ENCODE results near the gene KNCN. TPM values are rescaled to one million over a fixed set of nuclear protein-coding genes. Genes with fewer than 3 reads are reported as not detected.

KNCN gene
- total and polyA plus RNA-seq, 5 donors from 2014 or later = not detected

DNA sequence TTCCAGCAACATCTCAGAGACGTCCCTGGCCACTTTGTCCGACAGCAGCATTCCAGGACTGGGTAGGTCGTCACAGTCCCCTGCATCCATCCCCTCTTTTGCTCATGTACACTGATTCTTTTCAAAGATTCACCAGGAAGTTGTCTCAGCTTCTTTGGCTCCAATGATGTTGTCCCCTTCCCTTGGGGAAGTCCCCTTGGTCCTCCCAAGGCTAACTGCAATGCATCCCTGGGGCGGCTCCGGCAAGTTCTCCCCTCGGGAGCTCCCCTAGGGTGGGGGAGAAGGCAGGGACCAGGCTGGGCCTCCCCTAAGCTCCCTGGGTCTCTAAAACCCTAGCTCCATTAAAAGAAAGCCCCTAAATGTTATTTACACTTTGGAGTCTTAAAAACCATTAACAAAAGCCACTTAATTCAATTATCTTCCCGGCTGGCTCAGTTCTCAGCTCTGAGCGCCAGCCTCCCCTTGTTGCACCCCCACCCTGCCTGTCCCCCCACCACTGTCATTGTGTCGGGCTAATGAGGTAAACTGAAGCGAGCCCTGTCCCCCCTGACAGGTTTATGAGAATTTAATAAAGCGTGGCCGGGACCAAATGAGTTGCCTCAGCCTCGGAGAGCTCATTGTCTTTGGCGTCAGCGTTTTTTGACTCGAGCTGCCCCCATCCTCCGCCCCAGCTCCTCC, 25.3 kb downstream of the KNCN start:
- Mint-ChIP-seq H3K27ac (no peak overlapping the region), H3K4me3 (no peak overlapping the region), H3K9me3 (no peaks in the 10 kb centered on the region), H3K36me3 (no peaks in the 10 kb centered on the region), H3K4me1 (peaks cover 11 to 25% (median 16%) of the 10 kb centered on the region in 4 donors), H3K27me3 (peaks cover 10% of the 10 kb centered on the region)
- Histone ChIP-seq H3K36me3 (ENCODE audit: control insufficient read depth, insufficient read depth, low read length) (no peaks in the 10 kb centered on the region), H3K4me1 (ENCODE audit: control insufficient read depth, insufficient read depth, low read length, poor library complexity, severe bottlenecking) (peaks cover 5% of the 10 kb centered on the region), H3K4me3 (ENCODE audit: low read depth, low read length) (no peak overlapping the region), H3K27ac (ENCODE audit: insufficient read depth, low read length, poor library complexity, severe bottlenecking) (no peak overlapping the region), H3K9me3 (ENCODE audit: control insufficient read depth in 2 of 2, low read length in 2 of 2) (no peaks in the 10 kb centered on the region), H3K27me3 (ENCODE audit: control insufficient read depth, insufficient read depth, low read length) (no peaks in the 10 kb centered on the region)
- DNase-seq (no peak), ATAC-seq (ENCODE audit: low read depth in 2 of 2) (no peak)

DNA sequence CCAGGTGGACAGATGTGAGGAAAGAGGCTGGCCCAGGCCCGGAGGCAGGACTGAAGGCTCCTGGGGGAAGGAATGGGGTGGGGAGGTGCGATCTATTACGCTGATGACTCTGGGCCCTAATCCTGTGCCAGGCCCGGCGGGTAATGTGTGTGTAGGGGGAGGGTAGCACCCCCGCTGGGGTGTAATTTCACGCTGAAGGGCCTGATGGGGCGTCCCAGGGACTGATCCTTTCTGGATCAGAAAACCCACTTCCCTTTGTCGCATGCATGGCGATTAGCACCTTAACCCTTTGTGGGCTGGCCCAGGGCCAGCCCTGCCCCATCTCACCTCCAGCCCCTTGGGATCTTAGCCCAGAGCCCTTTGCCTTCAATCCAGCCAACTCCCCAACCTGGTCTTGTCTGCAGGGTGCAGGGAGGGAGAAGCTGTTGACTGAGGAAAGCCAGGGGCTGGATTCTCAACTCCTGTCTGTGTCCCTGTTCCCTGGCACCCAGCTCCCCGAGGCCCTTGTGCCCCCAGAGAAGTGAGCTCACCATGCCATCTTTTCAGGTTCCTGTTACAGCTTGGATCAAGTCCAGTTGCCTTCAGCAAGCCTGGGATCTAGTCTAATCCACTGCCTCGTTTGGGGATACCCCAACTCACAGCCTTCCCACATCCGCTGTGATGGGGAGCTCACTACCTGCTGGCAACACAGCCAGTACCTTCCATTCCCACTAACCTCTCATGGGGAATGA, 26.0 kb downstream of the KNCN start:
- no peak overlapping the region for H3K27ac ChIP-seq (ENCODE audit: insufficient read depth, low read length, poor library complexity, severe bottlenecking)
- H3K27me3 ChIP-seq (ENCODE audit: control insufficient read depth, insufficient read depth, low read length) = no peaks in the 10 kb centered on the region
- no peak overlapping the region for H3K27ac Mint-ChIP-seq
- no peak overlapping the region for H3K4me3 Mint-ChIP-seq
- no peaks in the 10 kb centered on the region for H3K36me3 ChIP-seq (ENCODE audit: control insufficient read depth, insufficient read depth, low read length)
- no peak overlapping the region for H3K4me3 ChIP-seq (ENCODE audit: low read depth, low read length)
- H3K9me3 ChIP-seq (ENCODE audit: control insufficient read depth in 2 of 2, low read length in 2 of 2) = no peaks in the 10 kb centered on the region
- peaks cover 5% of the 10 kb centered on the region for H3K4me1 ChIP-seq (ENCODE audit: control insufficient read depth, insufficient read depth, low read length, poor library complexity, severe bottlenecking)
- peaks cover 11 to 25% (median 15%) of the 10 kb centered on the region in 4 donors for H3K4me1 Mint-ChIP-seq
- DNase-seq (no peak), ATAC-seq (ENCODE audit: low read depth in 2 of 2) (no peak)
- no peaks in the 10 kb centered on the region for H3K9me3 Mint-ChIP-seq
- H3K27me3 Mint-ChIP-seq = peaks cover 10% of the 10 kb centered on the region
- H3K36me3 Mint-ChIP-seq = no peaks in the 10 kb centered on the region

DNA sequence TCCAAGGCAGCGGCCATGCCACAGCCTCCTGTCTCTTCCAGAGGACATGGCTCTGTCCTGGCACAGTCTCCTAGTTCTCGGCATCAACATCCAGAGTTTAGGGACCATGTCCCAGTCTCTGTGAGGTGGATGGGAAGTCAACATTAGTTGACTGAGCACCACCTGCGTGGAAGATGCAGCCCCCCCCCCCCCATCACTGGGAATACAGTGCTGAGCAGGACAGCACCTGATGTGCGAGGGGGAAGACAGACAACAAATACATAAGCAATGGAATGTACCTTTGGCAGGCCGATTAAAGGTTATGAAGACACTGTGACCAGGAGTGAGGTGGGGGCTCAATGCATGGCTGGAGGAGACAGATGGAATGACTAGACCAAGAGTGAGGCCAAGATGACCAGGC, 26.6 kb downstream of the KNCN start:
- Mint-ChIP-seq H3K27me3 (peaks cover 10% of the 10 kb centered on the region), H3K36me3 (no peaks in the 10 kb centered on the region), H3K27ac (no peak overlapping the region), H3K9me3 (no peaks in the 10 kb centered on the region), H3K4me1 (peaks cover 11 to 25% (median 15%) of the 10 kb centered on the region in 4 donors), H3K4me3 (no peak overlapping the region)
- ATAC-seq (ENCODE audit: low read depth in 2 of 2) (no peak), DNase-seq (no peak)
- Histone ChIP-seq H3K36me3 (ENCODE audit: control insufficient read depth, insufficient read depth, low read length) (no peaks in the 10 kb centered on the region), H3K27me3 (ENCODE audit: control insufficient read depth, insufficient read depth, low read length) (no peaks in the 10 kb centered on the region), H3K4me3 (ENCODE audit: low read depth, low read length) (no peak overlapping the region), H3K27ac (ENCODE audit: insufficient read depth, low read length, poor library complexity, severe bottlenecking) (no peak overlapping the region), H3K4me1 (ENCODE audit: control insufficient read depth, insufficient read depth, low read length, poor library complexity, severe bottlenecking) (peaks cover 5% of the 10 kb centered on the region), H3K9me3 (ENCODE audit: control insufficient read depth in 2 of 2, low read length in 2 of 2) (no peaks in the 10 kb centered on the region)

DNA sequence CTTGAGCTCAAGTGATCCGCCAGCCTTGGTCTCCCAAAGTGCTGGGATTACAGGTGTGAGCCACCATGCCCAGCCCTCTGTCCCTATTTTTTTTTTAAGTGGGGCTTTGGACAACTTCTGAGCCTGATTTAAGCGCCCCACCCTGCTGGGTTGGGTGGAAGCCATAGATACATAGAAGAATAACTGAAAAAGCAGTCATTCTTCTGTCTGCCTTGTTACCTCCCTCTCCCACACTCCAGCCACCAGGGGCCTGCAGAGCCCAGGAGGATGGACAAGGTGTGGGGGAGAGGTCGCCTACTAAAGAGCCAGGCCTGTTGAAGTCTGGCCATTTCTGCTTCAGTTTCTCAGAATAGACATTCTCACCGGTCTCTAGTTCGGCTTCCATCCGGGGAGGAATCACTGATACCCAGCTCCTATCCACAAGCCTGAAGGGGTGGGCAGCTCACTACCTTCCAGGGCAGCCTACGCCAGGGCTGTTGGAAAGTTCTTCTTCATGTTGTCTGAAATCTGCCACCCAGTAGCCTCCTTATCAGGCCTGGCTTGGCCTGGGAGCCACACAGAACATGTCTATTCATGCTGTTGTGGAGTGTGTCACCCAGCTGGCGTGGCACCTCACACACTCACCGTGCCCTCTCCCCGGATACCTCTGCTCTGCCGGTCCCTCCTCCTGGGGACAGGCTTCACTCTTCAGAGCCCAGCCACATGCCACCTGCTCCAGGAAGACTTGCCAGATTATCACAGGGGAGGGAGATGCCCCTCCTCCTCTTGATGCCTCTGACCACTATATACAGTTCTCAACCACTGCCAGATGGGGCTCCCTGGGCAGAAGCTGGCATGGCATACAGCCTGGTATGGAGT, 27.7 kb downstream of the KNCN start:
- no peak for ATAC-seq (ENCODE audit: low read depth in 2 of 2)
- H3K4me1 Mint-ChIP-seq = peaks cover 5 to 19% (median 11%) of the 10 kb centered on the region in 4 donors
- no peaks in the 10 kb centered on the region for H3K36me3 Mint-ChIP-seq
- no peak overlapping the region for H3K27ac ChIP-seq (ENCODE audit: insufficient read depth, low read length, poor library complexity, severe bottlenecking)
- no peak overlapping the region for H3K4me3 ChIP-seq (ENCODE audit: low read depth, low read length)
- H3K27me3 ChIP-seq (ENCODE audit: control insufficient read depth, insufficient read depth, low read length) = no peaks in the 10 kb centered on the region
- H3K27ac Mint-ChIP-seq = no peak overlapping the region
- no peaks in the 10 kb centered on the region for H3K36me3 ChIP-seq (ENCODE audit: control insufficient read depth, insufficient read depth, low read length)
- no peaks in the 10 kb centered on the region for H3K9me3 Mint-ChIP-seq
- H3K4me1 ChIP-seq (ENCODE audit: control insufficient read depth, insufficient read depth, low read length, poor library complexity, severe bottlenecking) = peaks cover 5% of the 10 kb centered on the region
- DNase-seq = no peak
- H3K4me3 Mint-ChIP-seq = no peak overlapping the region
- H3K27me3 Mint-ChIP-seq = peaks cover 10% of the 10 kb centered on the region
- H3K9me3 ChIP-seq (ENCODE audit: control insufficient read depth in 2 of 2, low read length in 2 of 2) = no peaks in the 10 kb centered on the region

DNA sequence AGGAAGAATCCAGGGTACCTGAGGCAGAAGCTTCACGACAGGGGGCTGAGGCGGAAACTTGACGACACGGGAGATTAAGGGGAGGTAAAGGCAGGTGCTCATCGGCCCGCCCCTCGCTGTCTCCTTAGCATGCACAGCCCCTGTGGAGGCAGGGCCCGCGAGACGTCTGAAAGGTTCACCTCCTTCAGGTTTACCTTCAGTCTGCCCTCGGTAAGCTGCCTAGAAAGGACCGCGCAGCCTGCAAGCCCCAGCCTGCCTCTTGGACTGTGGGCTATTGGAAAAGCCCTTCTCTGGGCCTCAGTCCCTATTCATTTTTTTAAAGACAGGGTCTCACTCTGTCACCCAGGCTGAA, 28.5 kb downstream of the KNCN start:
- no peak overlapping the region for H3K4me3 ChIP-seq (ENCODE audit: low read depth, low read length)

DNA sequence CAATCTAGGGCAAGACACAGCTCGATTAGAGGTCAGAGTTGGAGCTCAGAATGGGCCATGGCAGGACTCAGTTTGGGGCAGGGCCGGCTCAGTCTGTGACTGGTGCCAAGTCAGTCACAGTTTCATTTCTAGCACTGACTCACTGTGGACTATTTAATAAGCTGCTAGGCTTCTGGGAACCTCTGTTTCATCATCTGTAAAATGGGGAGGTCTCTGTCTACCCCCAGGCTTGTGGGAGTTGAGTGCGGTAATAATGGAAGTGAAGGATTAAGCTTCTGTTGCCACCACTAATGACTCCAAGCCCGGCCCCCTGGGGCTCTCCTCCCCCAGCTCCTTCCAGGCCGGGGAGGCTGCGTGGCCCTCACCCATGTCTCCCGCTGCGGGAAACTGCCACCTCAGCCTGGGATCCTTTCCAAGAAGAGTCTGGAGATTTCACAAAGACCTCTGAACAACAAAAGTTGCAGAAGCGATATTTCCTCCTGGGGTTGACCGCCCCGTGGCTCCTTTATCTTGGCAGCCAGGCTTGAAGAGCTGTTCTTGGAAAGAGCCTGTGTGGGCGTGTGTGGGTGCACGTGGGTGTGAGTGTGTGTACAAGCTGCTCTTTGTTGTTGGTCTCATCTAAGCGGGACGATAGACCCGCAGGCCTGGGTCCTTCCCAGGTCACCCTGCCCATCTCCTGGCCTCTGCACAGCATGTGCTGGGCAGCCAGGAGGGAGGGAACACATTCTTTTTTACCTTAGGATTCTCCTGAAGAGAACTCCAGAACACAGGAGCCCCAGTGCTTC, 29.1 kb downstream of the KNCN start:
- no peak overlapping the region for H3K4me3 ChIP-seq (ENCODE audit: low read depth, low read length)

More for the DNA sequence above, 28.5 kb downstream of the KNCN start:
- peaks cover 16% of the 10 kb centered on the region for H3K27me3 Mint-ChIP-seq
- no peaks in the 10 kb centered on the region for H3K9me3 Mint-ChIP-seq
- no peaks in the 10 kb centered on the region for H3K27me3 ChIP-seq (ENCODE audit: control insufficient read depth, insufficient read depth, low read length)
- DNase-seq = no peak
- no peaks in the 10 kb centered on the region for H3K36me3 ChIP-seq (ENCODE audit: control insufficient read depth, insufficient read depth, low read length)
- H3K27ac ChIP-seq (ENCODE audit: insufficient read depth, low read length, poor library complexity, severe bottlenecking) = no peak overlapping the region
- no peaks in the 10 kb centered on the region for H3K36me3 Mint-ChIP-seq
- no peaks in the 10 kb centered on the region for H3K9me3 ChIP-seq (ENCODE audit: control insufficient read depth in 2 of 2, low read length in 2 of 2)
- H3K4me1 Mint-ChIP-seq = peaks cover 2 to 11% (median 9%) of the 10 kb centered on the region in 4 donors
- H3K4me3 Mint-ChIP-seq = peak overlapping the region in 1 of 4 donors; percentile 52
- no peak overlapping the region for H3K27ac Mint-ChIP-seq
- no peak for ATAC-seq (ENCODE audit: low read depth in 2 of 2)
- no peaks in the 10 kb centered on the region for H3K4me1 ChIP-seq (ENCODE audit: control insufficient read depth, insufficient read depth, low read length, poor library complexity, severe bottlenecking)

DNA sequence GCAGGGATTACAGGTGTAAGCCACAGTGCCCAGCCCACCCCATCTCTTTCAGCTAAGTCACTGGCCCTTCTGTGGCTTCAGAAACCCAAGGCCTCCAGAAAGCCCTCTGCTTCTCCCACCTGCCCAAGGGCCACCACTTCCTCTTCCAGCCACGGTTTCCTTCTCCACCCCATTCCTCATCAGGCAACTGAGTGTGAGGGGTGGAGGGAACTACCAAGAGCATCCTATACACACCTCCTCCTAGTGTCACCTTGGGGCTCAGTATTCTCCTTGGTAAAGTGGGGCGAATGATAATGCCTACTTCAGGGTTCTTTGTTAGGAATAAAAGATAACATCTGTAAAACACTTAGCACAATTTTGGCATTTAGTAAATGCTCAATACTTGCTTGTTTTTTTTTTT, 30.0 kb downstream of the KNCN start:
- Histone ChIP-seq H3K27me3 (ENCODE audit: control insufficient read depth, insufficient read depth, low read length) (no peaks in the 10 kb centered on the region), H3K27ac (ENCODE audit: insufficient read depth, low read length, poor library complexity, severe bottlenecking) (no peak overlapping the region), H3K4me1 (ENCODE audit: control insufficient read depth, insufficient read depth, low read length, poor library complexity, severe bottlenecking) (no peaks in the 10 kb centered on the region), H3K4me3 (ENCODE audit: low read depth, low read length) (no peak overlapping the region), H3K9me3 (ENCODE audit: control insufficient read depth in 2 of 2, low read length in 2 of 2) (no peaks in the 10 kb centered on the region), H3K36me3 (ENCODE audit: control insufficient read depth, insufficient read depth, low read length) (no peaks in the 10 kb centered on the region)
- H3K4me3 Mint-ChIP-seq = no peak overlapping the region
- no peak for DNase-seq
- no peaks in the 10 kb centered on the region for H3K9me3 Mint-ChIP-seq
- no peaks in the 10 kb centered on the region for H3K36me3 Mint-ChIP-seq
- no peak for ATAC-seq (ENCODE audit: low read depth in 2 of 2)
- H3K27me3 Mint-ChIP-seq = peaks cover 28% of the 10 kb centered on the region
- H3K27ac Mint-ChIP-seq = no peak overlapping the region
- H3K4me1 Mint-ChIP-seq = peaks cover 4 to 10% (median 9%) of the 10 kb centered on the region in 4 donors

More for the DNA sequence above, 29.1 kb downstream of the KNCN start:
- Histone ChIP-seq H3K36me3 (ENCODE audit: control insufficient read depth, insufficient read depth, low read length) (no peaks in the 10 kb centered on the region), H3K9me3 (ENCODE audit: control insufficient read depth in 2 of 2, low read length in 2 of 2) (no peaks in the 10 kb centered on the region), H3K27ac (ENCODE audit: insufficient read depth, low read length, poor library complexity, severe bottlenecking) (no peak overlapping the region), H3K4me1 (ENCODE audit: control insufficient read depth, insufficient read depth, low read length, poor library complexity, severe bottlenecking) (no peaks in the 10 kb centered on the region), H3K27me3 (ENCODE audit: control insufficient read depth, insufficient read depth, low read length) (no peaks in the 10 kb centered on the region)
- peak in 1 of 2 donors; percentile 35 for ATAC-seq (ENCODE audit: low read depth in 2 of 2)
- peak in 1 of 3 donors; percentile 42 for DNase-seq
- Mint-ChIP-seq H3K9me3 (no peaks in the 10 kb centered on the region), H3K4me3 (peak overlapping the region in 1 of 4 donors; percentile 52), H3K27ac (peak overlapping the region in 1 of 3 donors; percentile 20), H3K27me3 (peaks cover 21% of the 10 kb centered on the region), H3K36me3 (no peaks in the 10 kb centered on the region), H3K4me1 (peaks cover 2 to 9% (median 8%) of the 10 kb centered on the region in 4 donors)

Data from CD4-positive, CD25-positive, alpha-beta regulatory T cell (primary cell).